Measurements from ENCODE around the gene ADD2.

- TF ChIP-seq, protein P1, sequence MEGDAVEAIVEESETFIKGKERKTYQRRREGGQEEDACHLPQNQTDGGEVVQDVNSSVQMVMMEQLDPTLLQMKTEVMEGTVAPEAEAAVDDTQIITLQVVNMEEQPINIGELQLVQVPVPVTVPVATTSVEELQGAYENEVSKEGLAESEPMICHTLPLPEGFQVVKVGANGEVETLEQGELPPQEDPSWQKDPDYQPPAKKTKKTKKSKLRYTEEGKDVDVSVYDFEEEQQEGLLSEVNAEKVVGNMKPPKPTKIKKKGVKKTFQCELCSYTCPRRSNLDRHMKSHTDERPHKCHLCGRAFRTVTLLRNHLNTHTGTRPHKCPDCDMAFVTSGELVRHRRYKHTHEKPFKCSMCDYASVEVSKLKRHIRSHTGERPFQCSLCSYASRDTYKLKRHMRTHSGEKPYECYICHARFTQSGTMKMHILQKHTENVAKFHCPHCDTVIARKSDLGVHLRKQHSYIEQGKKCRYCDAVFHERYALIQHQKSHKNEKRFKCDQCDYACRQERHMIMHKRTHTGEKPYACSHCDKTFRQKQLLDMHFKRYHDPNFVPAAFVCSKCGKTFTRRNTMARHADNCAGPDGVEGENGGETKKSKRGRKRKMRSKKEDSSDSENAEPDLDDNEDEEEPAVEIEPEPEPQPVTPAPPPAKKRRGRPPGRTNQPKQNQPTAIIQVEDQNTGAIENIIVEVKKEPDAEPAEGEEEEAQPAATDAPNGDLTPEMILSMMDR (IDR thresholded peaks at IDR 0.05) = no peak
- TF ChIP-seq EZH2 (IDR thresholded peaks at IDR 0.05; ENCODE audit: borderline replicate concordance, insufficient read depth, low read depth, low read length, poor library complexity, severe bottlenecking) = no peak
Measured at GRCh38 chr2:70730730-70731129, 37.3 kb downstream of the ADD2 start.

All from B cell (primary cell).